Stimulated activated naive B cell treated with anti-CD40 and anti-IgM and Interleukin-4, amounts not matched to agents 10 μg/mL and 1 μg/mL and 100 μg/mL, for 72 hours (primary cell): ENCODE results near the gene ATP8B1.

Experiments used
- ATAC-seq, 2 donors: fragments of 150-1000 bp; cut with Tn5 transposase; replicated peaks; 2 replicates each; pipeline ENCODE4 v1.10.0; 2021; ENCODE audit warnings: moderate library complexity in 1 of 2
- DNase-seq: peaks from one replicate; pipeline ENCODE4 v3.0.0; 2021
- H3K27ac Mint-ChIP-seq: one replicate; pipeline ENCODE4 v1.8.0; 2022; ENCODE audit warnings: mild to moderate bottlenecking, mixed read lengths
- H3K27me3 Mint-ChIP-seq, 2 donors: one replicate each; pipeline ENCODE4 v1.8.0; 2022; ENCODE audit warnings: mixed read lengths in 2 of 2
- H3K36me3 Mint-ChIP-seq, 2 donors: one replicate each; pipeline ENCODE4 v1.8.0; 2022; ENCODE audit warnings: mixed read lengths in 2 of 2, mild to moderate bottlenecking in 1 of 2
- H3K4me1 Mint-ChIP-seq, 2 donors: one replicate each; pipeline ENCODE4 v1.8.0; 2022; ENCODE audit warnings: mixed read lengths in 2 of 2, mild to moderate bottlenecking in 1 of 2
- H3K4me3 Mint-ChIP-seq, 2 donors: one replicate each; pipeline ENCODE4 v1.8.0; 2022; ENCODE audit warnings: mild to moderate bottlenecking in 2 of 2, mixed read lengths in 2 of 2, moderate library complexity in 1 of 2
- H3K9me3 Mint-ChIP-seq, 2 donors: one replicate each; pipeline ENCODE4 v1.8.0; 2022; ENCODE audit warnings: mixed read lengths in 2 of 2, mild to moderate bottlenecking in 1 of 2

The ATP8B1 gene

DNA sequence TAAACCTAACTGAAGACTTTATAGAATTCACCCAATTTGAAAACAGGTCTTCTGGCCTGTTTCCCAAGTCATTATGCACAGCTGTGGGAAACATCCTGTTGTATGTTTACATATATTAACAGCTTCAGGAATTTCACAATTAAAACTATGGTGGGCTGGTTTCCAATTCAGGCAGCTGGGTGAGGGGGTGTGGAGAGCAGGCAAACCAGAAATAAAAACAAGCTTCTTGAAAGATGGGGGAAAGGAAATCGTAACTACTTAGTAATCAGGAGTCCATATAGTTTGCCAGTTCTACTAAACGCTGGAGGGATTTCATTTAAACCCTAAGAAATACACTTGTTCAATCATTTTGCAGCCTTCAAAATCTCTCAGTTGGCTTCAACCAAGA lies 22.8 kb downstream of the ATP8B1 start:
- H3K27ac Mint-ChIP-seq: no peak overlapping the region
- H3K9me3 Mint-ChIP-seq: no peaks in the 10 kb centered on the region
- no peak overlapping the region for H3K4me3 Mint-ChIP-seq
- H3K36me3 Mint-ChIP-seq: peaks cover 6 to 13% of the 10 kb centered on the region in 2 donors
- DNase-seq (no peak), ATAC-seq (no peak)
- no peaks in the 10 kb centered on the region for H3K27me3 Mint-ChIP-seq
- H3K4me1 Mint-ChIP-seq: peaks cover 13 to 35% of the 10 kb centered on the region in 2 donors

DNA sequence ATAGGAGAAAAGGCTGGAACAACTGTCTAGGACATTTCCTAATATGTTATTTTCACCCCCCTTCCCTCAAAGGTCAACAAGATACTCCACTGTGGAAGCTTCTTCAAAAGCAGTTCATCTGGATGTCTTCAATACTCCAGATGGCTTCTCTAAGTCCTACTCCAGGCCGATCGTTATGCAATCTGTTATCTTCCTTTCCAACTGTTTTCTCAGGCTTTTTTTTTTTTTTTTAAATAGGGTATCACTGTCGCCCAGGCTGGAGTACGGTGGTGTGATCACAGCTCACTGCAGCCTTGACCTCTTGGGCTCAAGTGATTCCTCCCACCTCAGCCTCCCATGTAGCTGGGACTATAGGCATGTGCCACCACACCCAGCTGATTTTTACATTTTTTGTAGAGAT lies 26.3 kb downstream of the ATP8B1 start:
- no peak overlapping the region for H3K27ac Mint-ChIP-seq
- peaks cover 22 to 63% of the 10 kb centered on the region in 2 donors for H3K4me1 Mint-ChIP-seq
- DNase-seq (no peak), ATAC-seq (no peak)
- H3K4me3 Mint-ChIP-seq: no peak overlapping the region
- peaks cover 4 to 7% of the 10 kb centered on the region in 2 donors for H3K36me3 Mint-ChIP-seq
- no peaks in the 10 kb centered on the region for H3K27me3 Mint-ChIP-seq
- H3K9me3 Mint-ChIP-seq: no peaks in the 10 kb centered on the region

DNA sequence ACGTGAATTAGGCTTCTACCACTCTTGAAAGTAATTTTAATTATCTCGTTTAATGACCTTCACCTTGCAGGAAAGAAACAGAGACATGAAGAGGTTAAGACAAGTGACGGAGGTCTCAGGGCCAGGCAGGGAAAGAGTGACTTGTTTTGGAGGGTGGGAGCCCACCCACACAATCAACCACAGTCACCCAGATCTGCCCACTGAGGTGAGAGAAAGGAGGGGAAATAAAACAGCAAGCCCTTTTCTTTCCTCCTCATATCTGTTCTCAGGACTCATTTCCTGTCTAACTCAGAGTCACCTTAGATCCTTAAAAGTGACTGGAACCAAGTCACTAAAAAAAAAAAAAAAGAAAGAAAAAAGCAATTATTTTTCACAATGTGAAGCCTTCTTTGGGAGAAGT lies 26.8 kb downstream of the ATP8B1 start:
- no peak overlapping the region for H3K4me3 Mint-ChIP-seq
- peaks cover 4 to 7% of the 10 kb centered on the region in 2 donors for H3K36me3 Mint-ChIP-seq
- DNase-seq (no peak), ATAC-seq (peak; percentile 44 to 55)
- no peak overlapping the region for H3K27ac Mint-ChIP-seq
- no peaks in the 10 kb centered on the region for H3K27me3 Mint-ChIP-seq
- peaks cover 22 to 63% of the 10 kb centered on the region in 2 donors for H3K4me1 Mint-ChIP-seq
- no peaks in the 10 kb centered on the region for H3K9me3 Mint-ChIP-seq

DNA sequence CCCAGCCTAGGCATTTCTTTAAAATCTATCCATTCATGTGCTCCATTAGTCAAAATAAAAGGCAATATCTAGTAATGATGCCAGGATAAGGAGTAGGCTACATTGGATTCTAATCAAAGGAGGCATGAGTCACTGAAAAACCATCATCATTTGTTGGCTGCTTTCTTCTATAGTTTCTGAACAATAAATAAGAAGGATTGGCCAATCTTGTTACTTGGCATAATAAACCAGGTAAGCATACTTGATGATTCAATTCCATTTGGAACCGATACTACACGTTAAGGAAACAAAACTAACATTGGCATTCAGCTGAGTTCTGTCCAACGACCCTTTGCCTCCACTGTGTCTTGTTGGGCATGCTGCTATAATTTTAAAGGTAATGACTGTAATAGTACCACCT lies 27.2 kb downstream of the ATP8B1 start:
- Mint-ChIP-seq H3K4me1 (peaks cover 20 to 61% of the 10 kb centered on the region in 2 donors), H3K27ac (no peak overlapping the region), H3K9me3 (no peaks in the 10 kb centered on the region), H3K36me3 (peaks cover 4 to 6% of the 10 kb centered on the region in 2 donors), H3K27me3 (no peaks in the 10 kb centered on the region), H3K4me3 (no peak overlapping the region)
- DNase-seq: no peak
- peak in 1 of 2 donors; percentile 12 for ATAC-seq

DNA sequence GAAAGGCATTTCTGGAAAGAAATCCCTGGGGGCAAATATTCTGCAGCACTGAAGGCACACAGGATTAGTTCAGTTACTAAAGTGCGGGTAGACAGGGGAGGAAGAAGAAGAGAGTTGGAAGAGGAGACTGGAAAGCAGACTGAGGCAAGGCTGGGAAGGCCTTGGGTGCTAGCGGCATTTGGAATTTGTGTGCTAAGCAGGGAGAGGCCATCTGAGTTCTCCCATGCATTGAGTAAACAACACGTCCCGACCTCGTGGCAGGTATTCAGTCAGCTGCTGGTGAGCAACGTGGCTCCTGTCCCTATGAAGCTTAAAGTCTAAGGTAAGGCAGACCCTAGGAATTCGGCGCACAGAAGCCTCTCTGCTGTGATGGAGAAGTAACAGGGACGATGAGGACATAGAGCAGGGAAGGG lies 30.7 kb downstream of the ATP8B1 start:
- Mint-ChIP-seq H3K36me3 (no peaks in the 10 kb centered on the region), H3K27me3 (no peaks in the 10 kb centered on the region), H3K4me3 (no peak overlapping the region), H3K4me1 (peaks cover 13 to 41% of the 10 kb centered on the region in 2 donors), H3K27ac (no peak overlapping the region), H3K9me3 (no peaks in the 10 kb centered on the region)
- no peak for DNase-seq
- no peak for ATAC-seq

DNA sequence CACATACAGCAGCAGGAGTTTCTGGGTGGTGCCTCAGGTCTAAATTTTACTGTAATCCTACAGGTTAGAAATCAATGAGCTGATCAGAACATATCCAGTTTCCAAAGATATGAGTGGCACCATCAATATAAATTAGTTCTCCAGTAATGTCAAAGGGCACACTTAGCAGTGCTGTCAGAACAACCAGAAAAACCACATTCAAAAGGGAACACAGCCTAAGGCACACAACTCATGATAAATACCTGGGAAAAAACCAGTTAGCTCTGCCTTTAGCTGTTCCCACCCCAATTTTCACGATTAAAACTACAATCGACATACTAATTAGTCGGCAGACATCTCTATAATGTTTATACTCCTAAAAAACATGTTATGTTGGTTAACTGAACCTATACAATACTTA lies 31.5 kb downstream of the ATP8B1 start:
- no peaks in the 10 kb centered on the region for H3K27me3 Mint-ChIP-seq
- H3K4me1 Mint-ChIP-seq: peaks cover 13 to 37% of the 10 kb centered on the region in 2 donors
- ATAC-seq (no peak), DNase-seq (no peak)
- H3K36me3 Mint-ChIP-seq: peaks cover 0 to 3% of the 10 kb centered on the region in 2 donors
- H3K27ac Mint-ChIP-seq: no peak overlapping the region
- H3K4me3 Mint-ChIP-seq: no peak overlapping the region
- H3K9me3 Mint-ChIP-seq: no peaks in the 10 kb centered on the region

DNA sequence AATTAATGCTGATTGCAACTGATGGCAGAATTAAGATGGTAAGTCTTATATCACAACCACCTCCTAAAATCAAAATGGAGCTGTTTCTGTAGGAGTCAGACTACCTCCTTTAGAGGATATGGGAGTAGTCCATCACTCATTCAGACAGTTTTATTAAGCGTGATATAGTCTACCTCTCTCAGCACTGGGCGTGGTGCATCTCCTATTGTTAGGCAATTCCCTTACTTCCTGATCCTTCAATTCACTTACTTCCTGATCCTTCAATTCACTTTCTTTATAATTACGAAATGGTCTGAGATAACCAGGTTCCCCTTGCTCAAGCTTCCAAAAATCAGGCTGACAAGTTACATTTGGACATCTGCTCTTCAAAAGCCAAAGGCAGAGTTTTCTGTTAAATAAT lies 31.9 kb downstream of the ATP8B1 start:
- Mint-ChIP-seq H3K9me3 (no peaks in the 10 kb centered on the region), H3K27me3 (no peaks in the 10 kb centered on the region), H3K27ac (no peak overlapping the region), H3K36me3 (peaks cover 0 to 4% of the 10 kb centered on the region in 2 donors), H3K4me1 (peaks cover 10 to 33% of the 10 kb centered on the region in 2 donors), H3K4me3 (no peak overlapping the region)
- no peak for ATAC-seq
- no peak for DNase-seq

DNA sequence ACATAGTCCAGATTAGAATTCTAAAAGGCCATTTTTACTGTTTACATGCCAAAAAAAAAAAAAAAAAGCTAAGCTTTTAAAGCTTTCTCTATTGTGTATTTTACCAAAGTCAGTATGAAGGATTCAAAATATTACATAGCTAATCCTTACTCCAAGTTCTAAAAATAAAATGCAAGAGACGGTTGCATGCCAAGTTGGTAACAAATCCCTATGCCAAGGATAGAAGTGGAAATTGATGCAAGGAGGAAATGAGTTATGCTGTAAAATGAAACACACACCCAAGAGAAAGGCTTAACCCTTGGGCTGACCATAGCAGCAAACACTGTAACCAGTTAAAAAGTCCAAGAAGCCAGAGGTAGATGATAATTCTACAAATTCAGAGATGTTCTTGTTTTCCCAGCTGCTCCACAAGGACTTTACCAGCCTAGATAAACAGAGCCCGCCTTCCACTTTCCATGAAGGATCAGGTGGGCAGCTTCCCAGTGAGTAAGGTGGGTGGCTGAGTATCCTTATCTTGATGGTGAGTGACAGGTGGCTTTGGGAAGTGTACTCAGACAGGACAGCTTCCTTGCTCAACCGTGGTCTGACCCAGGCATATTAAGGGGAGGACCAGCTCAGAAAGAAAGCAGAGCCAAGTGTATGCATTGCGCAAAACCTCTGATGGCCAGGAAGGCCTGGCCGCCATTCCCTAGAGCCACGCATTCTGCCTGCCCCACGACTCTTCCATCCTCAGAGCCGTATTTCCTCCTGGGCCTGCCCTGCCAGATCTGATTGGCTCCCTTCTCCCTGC lies 34.4 kb downstream of the ATP8B1 start:
- Mint-ChIP-seq H3K36me3 (peaks cover 0 to 8% of the 10 kb centered on the region in 2 donors), H3K9me3 (no peaks in the 10 kb centered on the region), H3K4me1 (peaks cover 5 to 24% of the 10 kb centered on the region in 2 donors), H3K27me3 (no peaks in the 10 kb centered on the region), H3K4me3 (no peak overlapping the region), H3K27ac (no peak overlapping the region)
- DNase-seq: no peak
- no peak for ATAC-seq

DNA sequence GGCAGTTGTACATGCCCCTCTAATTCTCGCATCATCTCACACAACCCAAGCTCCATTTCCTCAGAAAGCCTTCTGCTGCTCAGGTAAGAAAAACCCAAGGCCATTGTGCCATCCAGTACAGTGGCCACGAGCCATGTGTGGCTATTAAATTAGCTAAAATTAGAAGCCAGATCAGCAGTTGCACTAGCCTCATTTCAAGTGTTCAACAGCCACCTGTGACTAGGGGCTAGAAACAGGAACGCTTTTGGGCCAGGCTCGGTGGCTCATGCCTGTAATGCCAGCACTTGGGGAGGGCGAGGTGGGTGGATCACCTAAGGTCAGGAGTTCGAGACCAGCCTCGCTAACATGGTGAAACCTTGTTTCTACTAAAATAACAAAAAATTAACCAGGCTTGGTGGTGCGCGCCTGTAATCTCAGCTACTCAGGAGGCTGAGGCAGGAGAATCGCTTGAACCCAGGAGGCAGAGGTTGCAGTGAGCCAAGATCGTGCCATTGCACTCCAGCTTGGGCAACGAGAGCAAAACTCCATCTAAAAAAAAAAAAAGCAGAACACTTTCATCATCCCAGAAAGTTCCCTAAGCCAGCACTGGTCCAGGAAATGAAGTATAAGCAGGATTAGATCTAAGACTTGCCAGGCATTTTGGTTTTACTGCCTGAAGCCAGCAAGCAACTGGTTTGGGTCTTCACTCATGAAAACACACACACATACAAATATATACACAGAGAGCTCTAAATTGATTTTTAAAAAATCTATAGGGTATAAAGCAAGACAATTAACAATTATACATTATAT lies 35.7 kb downstream of the ATP8B1 start:
- Mint-ChIP-seq H3K36me3 (peaks cover 0 to 8% of the 10 kb centered on the region in 2 donors), H3K27ac (no peak overlapping the region), H3K9me3 (no peaks in the 10 kb centered on the region), H3K4me1 (peaks cover 0 to 11% of the 10 kb centered on the region in 2 donors), H3K27me3 (no peaks in the 10 kb centered on the region), H3K4me3 (no peak overlapping the region)
- DNase-seq (no peak), ATAC-seq (no peak)

DNA sequence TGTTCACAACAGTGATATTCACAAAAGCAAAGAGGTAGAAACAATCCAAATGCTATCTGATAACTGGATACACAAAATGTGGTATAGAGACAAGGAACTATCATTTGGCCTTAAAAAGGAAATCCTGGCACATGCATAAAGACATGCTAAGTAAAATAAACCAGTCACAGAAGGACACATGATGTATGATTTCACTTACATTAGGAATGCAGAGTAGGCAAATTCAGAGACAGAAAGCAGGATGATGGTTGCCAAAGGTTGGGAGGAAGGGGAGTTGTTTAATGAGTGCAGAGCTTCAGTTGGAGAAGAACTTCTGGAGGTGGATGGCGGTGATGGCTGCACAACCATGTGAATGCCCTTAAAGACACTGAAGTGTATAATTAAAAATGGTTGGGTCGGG lies 38.1 kb downstream of the ATP8B1 start:
- peaks cover 0 to 6% of the 10 kb centered on the region in 2 donors for H3K4me1 Mint-ChIP-seq
- no peaks in the 10 kb centered on the region for H3K9me3 Mint-ChIP-seq
- no peak overlapping the region for H3K27ac Mint-ChIP-seq
- no peak for DNase-seq
- H3K4me3 Mint-ChIP-seq: no peak overlapping the region
- ATAC-seq: no peak
- peaks cover 0 to 8% of the 10 kb centered on the region in 2 donors for H3K36me3 Mint-ChIP-seq
- no peaks in the 10 kb centered on the region for H3K27me3 Mint-ChIP-seq

DNA sequence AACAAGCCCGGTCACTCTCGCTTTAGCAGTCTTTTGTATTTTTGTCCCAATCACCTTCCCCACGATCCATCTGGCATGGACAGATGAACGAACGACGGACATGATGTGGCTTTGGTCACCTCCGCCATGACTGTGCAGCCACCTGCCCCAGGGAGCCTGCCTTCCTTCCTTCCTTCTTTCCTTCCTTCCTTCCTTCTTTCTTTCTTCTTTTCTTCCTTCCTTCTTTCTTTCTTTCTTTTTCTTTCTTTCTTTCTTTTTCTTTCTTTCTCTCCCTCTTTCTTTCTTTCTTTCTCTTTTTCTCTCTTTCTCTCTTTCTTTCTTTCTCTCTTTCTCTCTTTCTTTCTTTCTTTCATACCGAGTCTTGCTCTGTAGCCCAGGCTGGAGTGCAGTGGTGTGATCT lies 39.0 kb downstream of the ATP8B1 start:
- H3K27me3 Mint-ChIP-seq: no peaks in the 10 kb centered on the region
- H3K4me3 Mint-ChIP-seq: no peak overlapping the region
- H3K36me3 Mint-ChIP-seq: peaks cover 0 to 8% of the 10 kb centered on the region in 2 donors
- no peak for ATAC-seq
- no peak for DNase-seq
- H3K27ac Mint-ChIP-seq: no peak overlapping the region
- H3K4me1 Mint-ChIP-seq: peaks cover 0 to 6% of the 10 kb centered on the region in 2 donors
- no peaks in the 10 kb centered on the region for H3K9me3 Mint-ChIP-seq

DNA sequence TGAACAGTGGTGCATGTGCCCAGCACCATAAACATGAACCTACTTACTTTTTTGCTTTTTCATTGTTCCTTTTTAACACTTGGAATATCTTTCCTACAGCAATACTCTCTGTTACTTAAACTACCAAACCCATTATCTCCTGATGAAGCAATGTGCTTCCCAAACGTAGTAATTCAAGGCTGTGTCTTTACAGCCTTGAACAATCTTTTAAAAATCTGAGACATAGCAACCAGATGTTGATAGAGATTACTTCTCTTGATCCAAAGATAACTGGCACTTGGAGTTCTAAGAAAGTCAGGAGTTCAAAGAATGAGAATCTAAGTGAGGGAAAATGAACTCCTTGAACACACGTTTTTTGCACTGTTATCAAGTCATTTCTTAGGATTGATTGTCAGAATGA lies 40.4 kb downstream of the ATP8B1 start:
- ATAC-seq (no peak), DNase-seq (no peak)
- Mint-ChIP-seq H3K9me3 (no peaks in the 10 kb centered on the region), H3K27me3 (no peaks in the 10 kb centered on the region), H3K4me1 (peaks cover 0 to 6% of the 10 kb centered on the region in 2 donors), H3K4me3 (no peak overlapping the region), H3K36me3 (peaks cover 0 to 8% of the 10 kb centered on the region in 2 donors), H3K27ac (no peak overlapping the region)

DNA sequence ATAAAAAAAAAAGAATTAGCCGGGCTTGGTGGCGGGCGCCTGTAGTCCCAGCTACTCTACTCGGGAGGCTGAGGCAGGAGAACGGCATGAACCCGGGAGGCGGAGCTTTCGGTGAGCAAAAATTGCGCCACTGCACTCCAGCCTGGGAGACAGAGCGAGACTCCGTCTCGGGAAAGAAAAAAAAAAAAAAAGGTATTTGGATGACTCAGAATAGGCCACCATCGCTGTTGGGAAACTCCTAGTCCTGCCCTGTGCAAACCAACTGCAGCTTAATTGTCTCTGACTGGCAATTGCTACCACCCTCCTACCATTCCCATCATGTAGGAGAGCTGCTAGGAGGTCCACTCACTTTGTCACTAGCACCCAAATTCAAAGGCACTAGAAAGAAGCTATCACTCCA lies 43.5 kb downstream of the ATP8B1 start:
- DNase-seq: no peak
- no peak for ATAC-seq
- Mint-ChIP-seq H3K4me1 (peaks cover 2 to 6% of the 10 kb centered on the region in 2 donors), H3K27me3 (no peaks in the 10 kb centered on the region), H3K9me3 (no peaks in the 10 kb centered on the region), H3K27ac (no peak overlapping the region), H3K4me3 (no peak overlapping the region), H3K36me3 (no peaks in the 10 kb centered on the region)

DNA sequence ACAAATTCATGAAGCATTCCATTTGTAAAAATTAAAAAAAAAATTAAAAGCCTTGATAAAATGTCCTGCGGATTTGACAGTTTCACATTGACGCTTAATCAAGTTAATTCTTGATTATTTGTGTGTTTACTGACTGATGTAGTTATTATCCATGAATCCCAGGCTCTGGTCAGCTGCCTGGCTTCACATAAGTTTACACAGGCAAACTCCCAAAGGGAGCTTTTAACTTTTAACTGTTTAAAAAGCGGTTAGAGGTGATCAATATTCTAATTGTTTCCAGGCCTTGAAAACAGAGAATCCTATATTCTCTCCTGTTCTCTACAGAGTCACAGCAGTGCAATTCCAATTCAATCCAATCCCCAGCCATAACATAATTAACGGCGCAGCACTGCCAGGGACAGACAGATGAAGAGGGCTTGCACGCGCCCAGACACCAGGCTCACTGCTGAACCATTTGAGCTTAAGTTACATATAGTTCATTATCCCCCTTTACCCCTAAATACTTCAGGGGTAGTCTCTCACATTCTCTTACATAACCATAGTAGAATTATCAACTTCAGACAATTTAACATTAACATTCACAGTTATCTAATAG lies 47.5 kb downstream of the ATP8B1 start:
- no peaks in the 10 kb centered on the region for H3K36me3 Mint-ChIP-seq
- DNase-seq: no peak
- no peak overlapping the region for H3K4me3 Mint-ChIP-seq
- H3K27me3 Mint-ChIP-seq: no peaks in the 10 kb centered on the region
- H3K27ac Mint-ChIP-seq: no peak overlapping the region
- no peak for ATAC-seq
- peaks cover 4 to 15% of the 10 kb centered on the region in 2 donors for H3K4me1 Mint-ChIP-seq
- no peaks in the 10 kb centered on the region for H3K9me3 Mint-ChIP-seq
